AG09319 (cell line): Measurements from ENCODE around the gene SEPTIN8.

Source experiments
- DNase-seq: peaks from one replicate; pipeline ENCODE4 v3.0.0-alpha.2; 2010; ENCODE audit warnings: low read depth; ENCODE audit errors: extremely low read depth
- CTCF ChIP-seq: IDR thresholded peaks from 2 replicates; pipeline ENCODE4 v1.5.1; 2011; ENCODE audit warnings: low read depth, mild to moderate bottlenecking, inconsistent platforms, low read length, moderate library complexity

The SEPTIN8 gene

GRCh38 chr5:132779961-132780360 is 2.9 kb upstream of the SEPTIN8 start:
- TF ChIP-seq CTCF: no peak

GRCh38 chr5:132778856-132779255 is 1.8 kb upstream of the SEPTIN8 start:
- DNase-seq: no peak
- TF ChIP-seq CTCF: no peak

More at GRCh38 chr5:132779961-132780360, 2.9 kb upstream of the SEPTIN8 start:
- no peak for DNase-seq

GRCh38 chr5:132778129-132778528 is 1.1 kb upstream of the SEPTIN8 start:
- TF ChIP-seq CTCF: no peak
- no peak for DNase-seq

GRCh38 chr5:132776938-132777208 is 166 bp downstream of the SEPTIN8 start:
- no peak for DNase-seq
- TF ChIP-seq CTCF: no peak

GRCh38 chr5:132776131-132776937 is 705 bp downstream of the SEPTIN8 start:
- DNase-seq: no peak
- TF ChIP-seq CTCF: no peak

GRCh38 chr5:132775476-132775961 is 1.5 kb downstream of the SEPTIN8 start:
- TF ChIP-seq CTCF: no peak
- no peak for DNase-seq

- no peak for TF ChIP-seq CTCF
- no peak for DNase-seq
Measured at GRCh38 chr5:132774896-132775295, 2.1 kb downstream of the SEPTIN8 start.
